ENCODE data around the gene PLD4.
"Not testable (repeated sequence)": the region's sequence is repeated elsewhere in the genome, so short reads cannot be mapped to it uniquely, and the experiment has no call there.

PLD4 gene

GRCh38 chr14:104933746-104934733 is 9.4 kb downstream of the PLD4 start:
- DNase-seq (ENCODE audit: insufficient read length, low spot score) (no peak), FAIRE-seq (no peak)
- TF ChIP-seq POLR2A (IDR thresholded peaks at IDR 0.05; ENCODE audit: low read depth, low read length): no peak

GRCh38 chr14:104935026-104935650 is 10.5 kb downstream of the PLD4 start:
- no peak for FAIRE-seq
- DNase-seq (ENCODE audit: insufficient read length, low spot score): no peak
- TF ChIP-seq POLR2A (IDR thresholded peaks at IDR 0.05; ENCODE audit: low read depth, low read length): no peak

- no peak for DNase-seq (ENCODE audit: insufficient read length, low spot score)
- TF ChIP-seq POLR2A (IDR thresholded peaks at IDR 0.05; ENCODE audit: low read depth, low read length): no peak
- FAIRE-seq: no peak
These were observed 11.3 kb downstream of the PLD4 start for GRCh38 chr14:104935955-104936354.

- no peak for TF ChIP-seq POLR2A (IDR thresholded peaks at IDR 0.05; ENCODE audit: low read depth, low read length)
- DNase-seq (ENCODE audit: insufficient read length, low spot score) (no peak), FAIRE-seq (no peak)
These were observed 11.9 kb downstream of the PLD4 start for GRCh38 chr14:104936361-104937155.

GRCh38 chr14:104937161-104937560 is 12.5 kb downstream of the PLD4 start:
- no peak for TF ChIP-seq POLR2A (IDR thresholded peaks at IDR 0.05; ENCODE audit: low read depth, low read length)
- FAIRE-seq (no peak), DNase-seq (ENCODE audit: insufficient read length, low spot score) (no peak)

- no peak for TF ChIP-seq POLR2A (IDR thresholded peaks at IDR 0.05; ENCODE audit: low read depth, low read length)
- DNase-seq (ENCODE audit: insufficient read length, low spot score) (no peak), FAIRE-seq (no peak)
These were observed 13.2 kb downstream of the PLD4 start for GRCh38 chr14:104937694-104938365.

- DNase-seq (ENCODE audit: insufficient read length, low spot score) (no peak), FAIRE-seq (no peak)
- TF ChIP-seq POLR2A (IDR thresholded peaks at IDR 0.05; ENCODE audit: low read depth, low read length): no peak
These were observed 13.8 kb downstream of the PLD4 start for GRCh38 chr14:104938436-104938835.

GRCh38 chr14:104938960-104939359 is 14.3 kb downstream of the PLD4 start:
- no peak for TF ChIP-seq POLR2A (IDR thresholded peaks at IDR 0.05; ENCODE audit: low read depth, low read length)
- FAIRE-seq (no peak), DNase-seq (ENCODE audit: insufficient read length, low spot score) (no peak)

- FAIRE-seq (no peak), DNase-seq (ENCODE audit: insufficient read length, low spot score) (no peak)
- no peak for TF ChIP-seq POLR2A (IDR thresholded peaks at IDR 0.05; ENCODE audit: low read depth, low read length)
These were observed 15.2 kb downstream of the PLD4 start for GRCh38 chr14:104939666-104940410.

GRCh38 chr14:104940526-104941150 is 16.0 kb downstream of the PLD4 start:
- FAIRE-seq (no peak), DNase-seq (ENCODE audit: insufficient read length, low spot score) (no peak)
- TF ChIP-seq POLR2A (IDR thresholded peaks at IDR 0.05; ENCODE audit: low read depth, low read length): no peak

- FAIRE-seq: no peak
- no peak for TF ChIP-seq POLR2A (IDR thresholded peaks at IDR 0.05; ENCODE audit: low read depth, low read length)
- no peak for DNase-seq (ENCODE audit: insufficient read length, low spot score)
These were observed 17.1 kb downstream of the PLD4 start for GRCh38 chr14:104941508-104942365.

- TF ChIP-seq POLR2A (IDR thresholded peaks at IDR 0.05; ENCODE audit: low read depth, low read length): no peak
- DNase-seq (ENCODE audit: insufficient read length, low spot score) (no peak), FAIRE-seq (no peak)
These were observed 17.9 kb downstream of the PLD4 start for GRCh38 chr14:104942586-104942985.

- DNase-seq (ENCODE audit: insufficient read length, low spot score); FAIRE-seq: not testable (repeated sequence)
These were observed 18.7 kb downstream of the PLD4 start for GRCh38 chr14:104943216-104944015.

- FAIRE-seq; DNase-seq (ENCODE audit: insufficient read length, low spot score): not testable (repeated sequence)
These were observed 19.3 kb downstream of the PLD4 start for GRCh38 chr14:104944016-104944308.

GRCh38 chr14:104944436-104945205 is 19.9 kb downstream of the PLD4 start:
- FAIRE-seq: not testable (repeated sequence)

More at GRCh38 chr14:104944436-104945205, 19.9 kb downstream of the PLD4 start:
- not testable (repeated sequence) for DNase-seq (ENCODE audit: insufficient read length, low spot score)
